Stimulated activated CD4-positive, alpha-beta T cell treated with anti-CD3 and anti-CD28 coated beads, TNF-alpha, amount 100 ng/mL, for 4 hours (primary cell): ENCODE data around the gene COL9A3.

Experiments used
- DNase-seq, 3 experiments: peaks; one replicate each; pipeline ENCODE4 v3.0.0-alpha.2; 2020; ENCODE audit warnings: low read depth in 3 of 3

COL9A3 gene

DNA sequence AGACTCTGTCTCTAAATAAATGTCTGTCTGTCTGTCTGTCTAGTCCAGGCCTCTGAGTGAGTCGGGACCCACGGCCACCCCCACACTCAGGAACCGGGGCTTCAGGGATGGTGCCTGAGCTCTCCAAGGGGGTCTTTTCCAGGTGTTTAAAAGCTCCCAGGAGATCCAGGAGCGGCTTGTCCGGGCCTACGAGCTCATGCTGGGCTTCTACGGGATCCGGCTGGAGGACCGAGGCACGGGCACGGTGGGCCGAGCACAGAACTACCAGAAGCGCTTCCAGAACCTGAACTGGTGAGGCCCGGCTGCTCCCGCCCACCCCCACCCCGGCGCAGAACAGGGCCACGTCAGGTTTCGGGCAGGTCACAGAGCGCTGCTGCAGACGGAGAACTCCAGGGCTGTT, 5.5 kb upstream of the COL9A3 start:
- no peak for DNase-seq

DNA sequence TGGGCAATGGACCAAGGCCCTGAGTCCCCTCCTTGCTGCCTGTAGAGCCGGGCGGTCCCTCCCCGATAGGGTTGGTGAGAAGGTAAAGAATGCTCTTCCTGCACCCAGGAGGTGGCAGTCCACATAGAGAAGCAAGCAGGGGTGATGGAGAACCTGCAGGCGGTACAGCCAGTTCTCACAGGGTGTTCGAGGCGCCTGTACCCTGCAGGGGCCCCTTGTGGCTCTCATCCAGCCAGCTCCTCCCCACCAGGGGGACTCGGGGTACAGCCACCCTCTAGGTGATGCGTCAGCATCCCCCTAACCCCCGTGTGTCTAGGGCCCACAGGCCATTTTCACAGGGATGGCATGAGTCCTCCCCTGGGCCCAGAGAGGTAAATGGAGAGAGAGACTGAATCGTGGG, 5.1 kb upstream of the COL9A3 start:
- no peak for DNase-seq

DNA sequence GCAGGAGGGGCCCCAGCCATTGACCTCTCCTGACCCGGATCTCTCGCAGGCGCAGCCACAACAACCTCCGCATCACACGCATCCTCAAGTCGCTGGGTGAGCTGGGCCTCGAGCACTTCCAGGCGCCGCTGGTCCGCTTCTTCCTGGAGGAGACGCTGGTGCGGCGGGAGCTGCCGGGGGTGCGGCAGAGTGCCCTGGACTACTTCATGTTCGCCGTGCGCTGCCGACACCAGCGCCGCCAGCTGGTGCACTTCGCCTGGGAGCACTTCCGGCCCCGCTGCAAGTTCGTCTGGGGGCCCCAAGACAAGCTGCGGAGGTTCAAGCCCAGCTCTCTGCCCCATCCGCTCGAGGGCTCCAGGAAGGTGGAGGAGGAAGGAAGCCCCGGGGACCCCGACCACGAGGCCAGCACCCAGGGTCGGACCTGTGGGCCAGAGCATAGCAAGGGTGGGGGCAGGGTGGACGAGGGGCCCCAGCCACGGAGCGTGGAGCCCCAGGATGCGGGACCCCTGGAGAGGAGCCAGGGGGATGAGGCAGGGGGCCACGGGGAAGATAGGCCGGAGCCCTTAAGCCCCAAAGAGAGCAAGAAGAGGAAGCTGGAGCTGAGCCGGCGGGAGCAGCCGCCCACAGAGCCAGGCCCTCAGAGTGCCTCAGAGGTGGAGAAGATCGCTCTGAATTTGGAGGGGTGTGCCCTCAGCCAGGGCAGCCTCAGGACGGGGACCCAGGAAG, 4.5 kb upstream of the COL9A3 start:
- no peak for DNase-seq

DNA sequence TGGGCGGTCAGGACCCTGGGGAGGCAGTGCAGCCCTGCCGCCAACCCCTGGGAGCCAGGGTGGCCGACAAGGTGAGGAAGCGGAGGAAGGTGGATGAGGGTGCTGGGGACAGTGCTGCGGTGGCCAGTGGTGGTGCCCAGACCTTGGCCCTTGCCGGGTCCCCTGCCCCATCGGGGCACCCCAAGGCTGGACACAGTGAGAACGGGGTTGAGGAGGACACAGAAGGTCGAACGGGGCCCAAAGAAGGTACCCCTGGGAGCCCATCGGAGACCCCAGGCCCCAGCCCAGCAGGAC, 4.0 kb upstream of the COL9A3 start:
- DNase-seq, result no peak

DNA sequence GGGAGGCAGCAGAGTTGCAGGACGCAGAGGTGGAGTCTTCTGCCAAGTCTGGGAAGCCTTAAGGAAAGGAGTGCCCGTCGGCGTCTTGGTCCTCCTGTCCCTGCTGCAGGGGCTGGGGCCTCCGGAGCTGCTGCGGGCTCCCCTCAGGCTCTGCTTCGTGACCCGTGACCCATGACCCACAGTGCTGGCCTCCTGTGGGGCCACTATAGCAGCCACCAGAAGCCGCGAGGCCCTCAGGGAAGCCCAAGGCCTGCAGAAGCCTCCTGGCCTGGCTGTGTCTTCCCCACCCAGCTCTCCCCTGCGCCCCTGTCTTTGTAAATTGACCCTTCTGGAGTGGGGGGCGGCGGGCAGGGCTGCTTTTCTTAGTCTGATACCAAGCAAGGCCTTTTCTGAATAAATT, 3.3 kb upstream of the COL9A3 start:
- DNase-seq, result no peak

DNA sequence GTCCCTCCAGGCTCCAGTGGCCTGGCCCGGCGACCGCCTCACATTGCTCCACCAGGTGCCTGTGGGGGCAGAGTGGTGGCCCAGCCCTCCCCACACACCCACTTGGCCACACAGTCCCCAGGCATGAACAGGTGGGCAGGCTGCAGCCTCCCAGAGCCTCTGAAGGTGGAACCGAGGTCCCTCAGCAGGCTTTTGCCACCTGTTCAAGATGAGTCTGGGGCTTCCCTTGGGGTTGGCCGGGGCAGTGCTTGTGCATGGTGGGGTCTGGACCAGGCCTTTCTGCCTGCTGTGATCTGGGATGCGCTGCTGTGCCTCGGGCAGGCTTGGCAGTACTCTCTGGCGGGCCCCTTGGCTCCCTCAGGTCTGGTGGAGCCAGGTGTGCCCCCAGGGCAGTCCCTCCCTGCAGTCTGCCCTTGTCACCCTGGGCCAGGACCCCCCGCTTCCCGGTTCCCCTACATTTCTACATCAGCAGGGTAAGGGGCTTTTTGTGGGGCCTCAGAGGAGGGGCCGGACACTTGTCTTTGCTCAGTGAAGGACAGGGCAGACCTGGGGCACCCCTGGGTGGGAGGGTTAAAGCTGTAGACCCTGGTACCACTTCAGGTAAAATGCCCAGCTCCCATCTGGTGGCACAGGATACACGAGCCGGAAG, 2.7 kb upstream of the COL9A3 start:
- no peak for DNase-seq

DNA sequence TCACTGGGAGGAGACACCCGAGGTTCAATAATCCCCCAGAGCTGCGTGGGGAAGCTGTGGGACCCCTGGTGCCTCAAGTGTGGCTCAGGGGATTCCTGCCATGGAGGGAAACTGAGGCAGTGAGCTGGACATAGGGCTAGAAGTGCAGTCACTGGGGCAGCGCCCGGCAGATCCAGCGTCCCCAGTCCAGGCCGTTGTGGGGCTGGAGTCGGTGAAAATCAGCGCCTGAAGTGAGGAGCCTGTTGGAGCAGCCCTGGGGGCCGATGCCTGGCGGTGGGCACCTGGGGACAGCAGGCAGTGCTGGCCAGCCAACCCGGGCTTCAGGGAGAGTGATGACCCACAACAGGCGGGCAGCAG, 2.2 kb upstream of the COL9A3 start:
- DNase-seq, result no peak

DNA sequence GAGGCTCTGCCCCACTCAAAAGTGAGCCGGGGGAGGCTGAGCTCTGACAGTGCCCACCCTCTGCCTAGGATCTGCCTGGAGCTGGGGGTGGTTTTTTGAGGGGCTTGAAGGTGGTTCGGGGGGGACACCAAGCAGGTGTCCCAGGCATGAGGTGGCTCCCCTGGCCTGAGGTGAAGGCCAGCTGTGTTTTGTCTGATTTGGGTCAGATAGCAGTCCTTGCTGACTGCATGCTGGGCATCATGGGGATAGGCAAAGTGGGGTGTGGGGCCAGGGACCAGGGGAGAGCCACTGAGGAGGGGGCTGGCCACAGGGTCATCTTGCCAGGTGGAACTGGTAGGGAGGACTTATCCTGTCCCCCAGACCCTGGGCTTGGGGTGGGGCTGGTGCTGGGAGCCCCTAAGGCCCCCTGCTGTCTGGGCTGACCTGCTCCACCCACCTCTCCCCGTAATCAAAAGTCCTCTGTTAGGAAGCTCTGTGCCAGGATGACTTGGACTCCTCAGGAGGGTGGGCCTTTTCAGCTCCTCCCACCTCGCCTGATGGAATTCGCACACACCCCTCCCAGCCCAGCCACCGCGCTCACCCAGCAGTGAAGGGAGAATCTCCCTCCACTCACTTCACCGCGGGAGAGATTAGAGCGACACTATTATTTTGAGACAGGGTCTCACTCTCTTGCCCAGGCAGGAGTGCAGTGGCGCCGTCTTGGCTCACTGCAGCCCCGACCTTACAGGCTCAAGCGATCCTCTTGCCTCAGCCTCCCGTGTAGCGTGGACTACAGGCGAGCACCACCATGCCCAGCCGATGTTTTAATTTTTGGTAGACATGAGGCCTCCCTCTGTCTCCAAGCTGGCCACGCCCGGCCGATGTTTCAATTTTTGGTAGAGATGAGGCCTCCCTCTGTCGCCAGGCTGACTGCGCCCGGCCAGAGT, 1.5 kb upstream of the COL9A3 start:
- no peak for DNase-seq

DNA sequence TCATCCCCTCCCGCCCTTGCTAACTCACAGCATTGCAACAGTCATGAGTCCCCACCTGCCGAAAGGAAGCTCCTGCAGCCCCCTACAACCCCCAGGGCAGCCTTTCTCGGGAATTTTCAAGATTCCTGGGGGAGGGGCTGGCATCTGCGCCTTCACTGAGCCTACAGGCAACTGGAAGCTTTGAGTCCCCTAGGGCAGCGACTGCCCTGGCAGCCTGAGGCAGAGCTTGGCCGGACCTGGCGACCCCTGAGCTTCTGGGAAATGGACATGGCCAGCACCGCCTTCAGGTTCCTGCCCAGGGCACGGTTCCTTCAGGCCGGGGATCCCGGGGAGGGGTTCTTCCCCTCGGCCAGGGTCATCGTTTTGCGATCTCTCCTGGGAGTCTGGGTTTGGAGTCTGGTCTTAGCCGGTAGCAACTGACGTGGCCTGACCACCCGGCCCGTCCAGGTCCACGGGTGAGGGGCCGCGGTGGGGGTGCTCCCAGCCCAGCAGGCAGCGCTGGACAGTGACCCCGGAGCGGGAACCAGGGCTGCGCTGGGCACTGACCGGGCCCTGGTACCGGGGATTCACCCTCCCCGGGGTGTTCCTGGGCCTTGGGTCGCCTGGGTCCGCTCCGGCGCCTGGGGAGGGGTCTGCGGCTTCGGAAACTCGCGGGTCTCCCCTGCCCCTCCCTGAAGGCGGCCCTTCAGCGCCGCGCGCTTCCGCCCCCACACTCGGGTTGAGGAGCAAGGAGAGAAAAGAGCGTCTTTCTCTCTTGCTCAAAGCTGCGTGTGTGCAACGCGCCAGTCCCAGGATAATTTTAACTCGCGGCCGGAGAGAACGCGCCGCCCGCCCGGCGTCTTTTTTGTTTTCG, 593 bp upstream of the COL9A3 start:
- DNase-seq, result no peak

DNA sequence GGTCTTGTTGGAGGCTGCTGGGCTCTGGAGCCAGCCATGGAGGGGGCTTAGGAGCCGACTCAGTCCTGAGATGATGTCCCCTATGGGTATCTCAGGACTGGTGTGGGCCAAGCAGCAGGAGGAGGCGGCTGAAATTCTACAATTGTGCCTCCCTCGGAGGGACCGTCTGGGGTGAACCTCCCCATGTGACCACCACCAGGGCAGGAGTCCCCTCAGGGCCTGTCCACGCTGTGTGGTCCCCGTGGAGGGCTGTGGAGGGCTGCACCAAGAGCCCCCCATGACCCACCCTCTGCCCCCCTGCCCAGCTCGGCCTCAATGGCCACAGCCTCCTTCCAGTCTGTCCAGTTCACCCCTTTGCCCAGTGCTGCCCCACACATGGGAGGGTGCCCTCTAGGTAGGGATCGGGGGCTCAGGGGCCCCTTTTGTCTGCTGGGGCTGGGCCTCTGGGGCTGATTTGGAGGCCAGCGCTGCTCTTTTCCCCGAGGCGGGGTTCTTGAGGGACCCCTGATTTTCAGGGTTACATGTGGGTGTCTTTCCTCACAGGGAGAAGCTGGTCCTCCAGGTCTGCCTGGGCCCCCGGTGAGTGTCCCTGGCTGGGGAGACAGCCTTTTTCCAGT, 1.2 kb downstream of the COL9A3 start:
- DNase-seq, result no peak

DNA sequence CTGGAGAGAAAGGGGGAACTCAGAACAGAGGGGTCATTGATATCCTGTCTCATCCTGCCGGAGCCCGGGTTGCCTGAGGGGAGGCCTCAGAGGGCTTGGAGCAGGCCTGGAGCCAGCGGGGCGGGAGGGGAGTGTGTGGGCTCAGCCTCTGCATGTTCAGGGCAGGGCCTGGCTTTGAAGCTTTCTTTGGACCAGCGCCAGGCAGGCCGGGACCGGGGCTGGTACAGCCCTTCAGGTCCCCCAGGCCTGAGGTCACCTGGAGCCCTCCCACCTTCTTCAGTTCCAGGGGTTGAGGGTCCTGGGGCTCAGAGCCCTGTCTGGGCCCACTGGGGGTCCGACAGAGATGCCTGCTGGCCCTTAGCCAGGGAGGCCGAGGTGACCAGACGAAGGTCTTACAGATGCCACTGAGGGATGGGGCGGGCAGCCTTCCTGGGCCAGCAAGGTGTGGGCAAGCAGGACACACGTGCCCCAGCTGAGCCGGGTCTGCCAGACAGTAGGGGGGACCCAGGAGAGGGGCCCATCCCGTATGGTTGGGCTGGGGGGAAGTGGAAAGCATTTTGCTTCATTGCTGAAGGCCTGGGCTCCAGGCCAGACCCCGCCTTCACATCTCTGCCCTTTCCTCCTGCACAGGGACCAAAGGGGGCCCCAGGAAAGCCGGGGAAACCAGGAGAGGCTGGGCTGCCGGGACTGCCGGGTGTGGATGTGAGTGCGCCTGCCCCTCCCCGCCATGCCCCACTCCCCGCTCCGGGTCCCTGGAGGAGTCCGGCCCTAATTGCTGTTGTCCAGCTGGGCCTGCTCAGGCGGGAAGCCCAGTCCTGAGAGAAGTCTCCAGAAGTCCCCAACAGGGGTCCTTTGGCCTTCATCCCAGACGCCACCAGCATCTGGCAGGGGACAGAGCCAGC, 2.0 kb downstream of the COL9A3 start:
- no peak for DNase-seq

DNA sequence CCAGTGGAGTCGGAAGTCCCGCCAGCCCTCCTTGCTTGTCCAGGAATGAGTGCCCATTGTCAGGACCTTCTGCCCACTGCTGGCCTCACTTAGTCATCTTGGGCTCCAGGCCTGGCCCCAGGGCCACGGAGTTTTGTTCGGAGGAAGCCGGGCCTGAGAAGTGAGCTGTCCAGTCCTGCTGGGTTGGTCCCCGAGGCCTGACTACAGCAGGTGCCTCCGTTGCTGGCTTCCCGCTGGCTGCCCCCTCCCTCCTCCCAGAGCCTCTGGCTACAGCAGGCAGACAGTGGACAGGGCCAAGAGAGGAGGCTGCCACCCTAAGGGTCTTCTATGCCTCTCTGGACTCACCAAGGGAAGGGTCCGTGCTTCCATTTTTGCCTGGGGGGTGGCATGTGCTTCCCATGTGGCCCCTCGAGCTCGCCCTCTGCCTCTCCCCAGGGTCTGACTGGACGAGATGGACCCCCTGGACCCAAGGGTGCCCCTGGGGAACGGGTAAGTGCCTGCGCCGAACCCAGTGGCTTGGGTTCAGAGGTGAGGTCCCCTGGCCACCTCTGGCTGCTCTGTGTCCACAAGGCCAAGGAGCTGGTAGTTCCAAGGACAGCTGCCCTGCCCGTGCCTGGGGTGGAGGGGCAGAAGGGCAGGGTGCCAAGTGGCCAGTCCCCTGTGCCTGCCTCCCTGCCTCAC, 2.8 kb downstream of the COL9A3 start:
- no peak for DNase-seq

DNA sequence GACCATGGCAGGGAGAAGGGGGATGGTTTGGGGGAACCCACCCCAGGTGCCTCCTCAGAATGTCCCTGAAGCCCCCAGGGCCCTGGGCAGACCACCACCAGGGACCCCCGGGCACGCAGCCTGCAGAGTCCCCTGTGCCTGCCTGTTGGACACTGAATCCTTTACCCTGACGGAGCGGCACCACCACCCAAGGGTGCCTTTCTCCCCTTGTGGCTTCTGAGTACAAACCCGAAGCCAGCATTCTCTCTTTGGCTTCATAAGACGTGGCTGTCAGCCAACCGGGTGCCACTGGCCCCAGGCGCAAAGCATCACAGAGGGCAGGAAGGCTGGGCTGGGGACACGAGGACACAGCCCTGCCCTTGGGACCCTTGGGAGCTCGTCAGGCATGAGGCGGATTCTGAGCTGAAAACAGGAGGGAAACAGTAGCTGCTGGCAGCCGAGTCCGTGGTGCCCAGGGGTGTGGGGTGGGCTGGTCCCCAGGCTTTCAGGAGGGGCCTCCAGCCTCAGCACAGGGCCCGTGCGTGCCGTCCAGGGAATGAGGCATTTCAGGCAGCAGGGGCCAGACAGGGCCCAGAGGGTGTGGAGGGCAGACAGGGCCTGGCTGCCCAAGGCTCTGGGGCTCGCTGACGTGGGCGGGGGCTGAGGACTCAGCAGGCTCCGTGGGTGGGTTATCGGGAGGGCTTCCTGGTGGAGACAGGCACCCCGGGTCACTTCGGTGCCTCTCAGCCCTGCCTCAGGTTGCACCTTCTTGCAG, 3.5 kb downstream of the COL9A3 start:
- no peak for DNase-seq

DNA sequence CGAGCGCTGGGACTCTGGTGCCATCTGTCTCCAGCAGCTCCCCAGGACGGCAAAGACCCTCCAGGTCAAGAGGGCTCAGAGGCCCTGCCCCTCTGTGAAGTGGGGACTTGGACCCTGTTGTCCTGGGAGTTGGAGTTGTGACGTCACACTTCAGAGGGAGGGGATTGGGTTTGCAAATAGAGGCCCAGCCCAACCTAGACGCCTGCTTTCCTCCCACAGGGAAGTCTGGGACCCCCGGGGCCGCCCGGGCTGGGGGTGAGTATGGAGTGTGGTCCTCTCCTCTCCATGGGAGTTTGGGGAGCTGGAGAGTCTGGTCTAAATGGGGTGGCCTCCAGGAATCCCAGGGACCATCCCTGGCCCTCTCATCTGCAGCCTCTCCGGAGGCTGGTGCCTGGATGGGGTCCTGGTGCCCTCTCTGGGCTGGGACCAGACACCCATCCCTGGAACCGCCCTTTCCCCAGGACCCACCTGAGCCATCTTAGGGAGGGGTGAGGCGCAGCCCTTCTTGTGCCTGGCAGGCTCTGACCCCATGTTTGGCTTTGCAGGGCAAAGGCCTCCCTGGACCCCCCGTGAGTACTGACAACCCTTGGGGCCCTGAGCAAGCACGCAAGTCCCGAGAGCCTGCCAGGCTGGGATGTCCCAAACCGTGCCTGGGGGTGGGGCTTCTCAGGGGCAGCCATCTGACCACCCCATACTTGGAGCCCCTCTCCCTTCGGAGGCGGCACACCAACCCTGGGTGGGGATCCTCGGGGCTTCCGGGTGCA, 4.3 kb downstream of the COL9A3 start:
- no peak for DNase-seq

DNA sequence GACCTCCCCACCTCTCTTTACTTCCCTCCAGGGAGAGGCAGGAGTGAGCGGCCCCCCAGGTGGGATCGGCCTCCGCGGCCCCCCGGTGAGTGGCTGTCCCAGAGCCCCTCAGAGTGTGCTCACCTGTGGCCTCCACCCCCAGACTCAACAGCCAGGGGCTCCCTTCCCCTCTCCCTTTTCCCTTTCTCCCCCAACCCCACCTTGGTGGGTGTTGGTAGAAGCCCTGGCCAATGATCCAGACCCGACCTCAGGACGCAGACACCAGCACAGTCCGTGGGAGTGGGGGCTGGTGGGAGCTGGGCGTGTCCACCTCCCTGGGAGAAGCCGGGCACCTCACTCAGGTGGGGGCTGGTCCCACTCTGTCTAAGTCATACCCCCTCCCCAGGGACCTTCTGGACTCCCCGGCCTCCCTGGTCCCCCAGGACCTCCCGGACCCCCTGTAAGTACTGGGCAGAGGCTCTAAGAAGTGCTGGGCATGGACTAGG, 4.9 kb downstream of the COL9A3 start:
- DNase-seq, result no peak

DNA sequence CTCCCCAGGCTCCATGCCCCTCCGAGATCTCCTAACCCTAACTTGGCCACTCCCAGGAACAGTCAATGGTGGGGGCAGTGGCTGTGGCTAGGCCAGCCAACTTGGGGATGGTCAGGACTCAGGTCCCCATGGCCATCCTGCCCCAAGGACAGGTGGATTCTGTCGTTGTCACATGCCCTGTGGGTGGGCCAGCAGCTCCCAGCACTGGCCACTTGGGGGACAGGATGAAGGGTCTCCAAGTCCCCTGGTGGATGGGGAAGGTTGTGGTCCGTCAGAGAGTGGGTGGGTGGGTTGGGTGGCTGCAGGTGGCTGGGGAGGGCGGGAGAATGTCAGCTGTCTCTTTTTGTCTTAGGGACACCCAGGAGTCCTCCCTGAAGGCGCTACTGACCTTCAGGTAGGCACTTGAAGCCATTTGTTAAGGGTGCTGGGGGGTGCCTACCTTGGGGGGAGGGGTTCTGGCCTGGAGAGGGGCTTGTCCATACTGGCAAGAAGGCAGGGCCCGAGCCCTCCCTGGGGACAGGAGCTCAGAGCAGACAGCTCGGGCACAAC, 5.5 kb downstream of the COL9A3 start:
- no peak for DNase-seq

DNA sequence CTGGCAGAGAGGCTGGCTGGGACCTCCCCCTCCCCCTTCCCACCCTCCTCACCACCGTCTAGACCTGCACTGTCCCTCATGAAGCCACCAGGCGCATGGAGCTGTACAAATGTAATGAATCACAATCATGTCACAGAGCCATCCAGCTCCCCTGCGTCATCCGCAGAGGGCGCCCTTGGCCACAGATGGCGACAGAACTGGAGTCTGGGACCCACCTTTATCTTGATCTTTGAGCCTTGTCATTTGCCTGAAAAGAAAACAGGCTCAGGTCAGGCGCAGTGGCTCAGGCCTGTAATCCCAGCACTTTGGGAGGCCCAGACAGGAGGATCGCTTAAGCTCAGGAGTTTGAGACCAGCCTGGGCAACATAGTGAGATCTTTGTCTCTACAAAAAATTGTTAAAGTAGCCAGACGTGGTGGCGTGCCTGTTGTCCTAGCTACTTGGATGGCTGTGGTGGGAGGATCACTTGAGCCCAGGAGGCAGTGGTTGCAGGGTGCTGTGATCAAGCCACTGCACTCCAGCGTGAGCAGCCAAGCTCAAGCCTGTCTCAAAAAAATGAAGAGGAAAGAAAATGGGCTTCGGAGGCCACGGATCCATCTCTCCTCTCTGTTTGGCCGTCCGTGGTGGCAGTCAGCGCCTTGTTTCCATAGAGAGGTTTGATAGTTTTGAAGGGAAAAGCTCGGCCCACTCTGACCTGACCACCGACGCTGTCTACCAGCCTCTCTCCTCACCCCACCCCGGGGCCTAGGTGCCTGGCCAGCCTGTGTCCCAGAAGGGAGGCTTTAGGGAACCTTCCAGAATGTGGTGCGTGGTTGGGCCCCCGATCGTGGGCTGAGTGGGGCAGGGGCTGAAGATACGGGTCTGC, 6.2 kb downstream of the COL9A3 start:
- DNase-seq, result no peak
